ENCODE measurements around the gene SBSN.
"Not testable (repeated sequence)": the region's sequence is repeated elsewhere in the genome, so short reads cannot be mapped to it uniquely, and the experiment has no call there.

Gene SBSN

GRCh38 chr19:35478794-35479677 lies 49.1 kb downstream of the SBSN start:
- H3K9me3 ChIP-seq (ENCODE audit: control insufficient read depth, low read length), result no peaks in the 10 kb centered on the region
- no peaks in the 10 kb centered on the region for H3K36me3 ChIP-seq (ENCODE audit: control insufficient read depth, insufficient read depth, low read length, severe bottlenecking)
- H3K4me1 ChIP-seq (ENCODE audit: control insufficient read depth, insufficient read depth, low read length), result no peaks in the 10 kb centered on the region
- H3K4me3 ChIP-seq (ENCODE audit: low read length), result no peak overlapping the region
- H3K27me3 ChIP-seq (replicated peaks; ENCODE audit: control insufficient read depth, insufficient read depth, low read length), result peaks cover 5% of the 10 kb centered on the region
- no peak for DNase-seq (ENCODE audit: low read depth)
- no peak overlapping the region for H3K9ac ChIP-seq (ENCODE audit: low read length)

- Histone ChIP-seq H3K27me3 (replicated peaks; ENCODE audit: control insufficient read depth, insufficient read depth, low read length) (peaks cover 9% of the 10 kb centered on the region), H3K9ac (ENCODE audit: low read length) (no peak overlapping the region), H3K9me3 (ENCODE audit: control insufficient read depth, low read length) (no peaks in the 10 kb centered on the region), H3K4me3 (ENCODE audit: low read length) (no peak overlapping the region), H3K4me1 (ENCODE audit: control insufficient read depth, insufficient read depth, low read length) (no peaks in the 10 kb centered on the region), H3K36me3 (ENCODE audit: control insufficient read depth, insufficient read depth, low read length, severe bottlenecking) (no peaks in the 10 kb centered on the region)
- DNase-seq (ENCODE audit: low read depth), result no peak
These were observed 52.0 kb downstream of the SBSN start for GRCh38 chr19:35476149-35476548.

GRCh38 chr19:35474594-35474993 lies 53.5 kb downstream of the SBSN start:
- not testable (repeated sequence) for H3K9ac ChIP-seq (ENCODE audit: low read length); H3K36me3 ChIP-seq (ENCODE audit: control insufficient read depth, insufficient read depth, low read length, severe bottlenecking); H3K9me3 ChIP-seq (ENCODE audit: control insufficient read depth, low read length); H3K4me3 ChIP-seq (ENCODE audit: low read length); DNase-seq (ENCODE audit: low read depth); H3K4me1 ChIP-seq (ENCODE audit: control insufficient read depth, insufficient read depth, low read length)
- H3K27me3 ChIP-seq (replicated peaks; ENCODE audit: control insufficient read depth, insufficient read depth, low read length), result peaks cover 11% of the 10 kb centered on the region

GRCh38 chr19:35474104-35474503 lies 54.0 kb downstream of the SBSN start:
- H3K9me3 ChIP-seq (ENCODE audit: control insufficient read depth, low read length), result no peaks in the 10 kb centered on the region
- H3K4me1 ChIP-seq (ENCODE audit: control insufficient read depth, insufficient read depth, low read length), result no peaks in the 10 kb centered on the region
- no peak overlapping the region for H3K4me3 ChIP-seq (ENCODE audit: low read length)
- no peak overlapping the region for H3K9ac ChIP-seq (ENCODE audit: low read length)
- DNase-seq (ENCODE audit: low read depth), result no peak
- H3K36me3 ChIP-seq (ENCODE audit: control insufficient read depth, insufficient read depth, low read length, severe bottlenecking), result no peaks in the 10 kb centered on the region
- H3K27me3 ChIP-seq (replicated peaks; ENCODE audit: control insufficient read depth, insufficient read depth, low read length), result peaks cover 15% of the 10 kb centered on the region
